OCI-LY1 (cell line): ENCODE measurements around the gene KCTD3.

Experiments
- CTCF ChIP-seq: fragments of 200-600 bp; sonication (generic), shearing (Covaris generic); IDR thresholded peaks from 2 replicates; pipeline ENCODE4 v1.5.1; 2017; ENCODE audit warnings: mild to moderate bottlenecking, antibody characterized with exemption, low read length, moderate library complexity, mixed read lengths
- EZH2 ChIP-seq: fragments of 200-600 bp; sonication (generic), shearing (Covaris generic); IDR thresholded peaks from 2 replicates; pipeline ENCODE4 v1.8.0; 2017; ENCODE audit warnings: borderline replicate concordance, mixed run types, mild to moderate bottlenecking, antibody characterized with exemption, low read length, moderate library complexity, mixed read lengths

- no peak for TF ChIP-seq CTCF
- TF ChIP-seq EZH2 = no peak
Measured at GRCh38 chr1:215583185-215583749, 16.2 kb downstream of the KCTD3 start.
